B cell (primary cell): ENCODE results near the gene RBM33. TPM values are rescaled to one million over a fixed set of nuclear protein-coding genes. Genes with fewer than 3 reads are reported as not detected.

Experiments used
- ATAC-seq: fragments of 200-7000 bp; cut with Tn5 transposase; one replicate; pipeline ENCODE4 v1.10.0; 2021; ENCODE audit warnings: low read depth, mild to moderate bottlenecking, moderate number of reproducible peaks, moderate library complexity
- CTCF ChIA-PET: fragments of 350-600 bp; sonication (Branson Sonifier 250); formaldehyde crosslinking; loops from one replicate; lab custom pipeline; 2021; ENCODE audit warnings: antibody characterized with exemption, inconsistent platforms; lab: Charles Lee
- POLR2A ChIA-PET: fragments of 350-600 bp; sonication (Branson Sonifier 250); formaldehyde crosslinking; loops from one replicate; lab custom pipeline; 2021; ENCODE audit warnings: antibody characterized with exemption; lab: Charles Lee
- DNase-seq: peaks from one replicate; pipeline ENCODE4 v3.0.0; 2013
- H2AFZ ChIP-seq: 2 replicates; pipeline ENCODE4 v1.6.1; 2012; ENCODE audit warnings: mild to moderate bottlenecking, low read depth, low read length; ENCODE audit not compliant: insufficient read depth, poor library complexity, severe bottlenecking
- H3K27ac ChIP-seq, 2 donors: 1 replicate in 1 of 2; 2 replicates in 1 of 2; pipeline ENCODE4 v1.5.1; 2012 to 2013; ENCODE audit warnings: low read length in 2 of 2, mild to moderate bottlenecking in 2 of 2, moderate library complexity in 1 of 2
- H3K27me3 ChIP-seq, 4 experiments: fragments of 200-600 bp in 1 of 4; sonication (generic) in 1 of 4; replicated peaks in 1 of 4; 1 replicate in 2 of 4; 2 replicates in 2 of 4; pipeline versions ENCODE4 v1.6.1 to v1.7.0; 2013 to 2016; ENCODE audit warnings: low read length in 3 of 4, mild to moderate bottlenecking in 2 of 4, mixed read lengths in 1 of 4, moderate library complexity in 1 of 4; ENCODE audit not compliant: insufficient read depth in 4 of 4, control insufficient read depth in 3 of 4; ENCODE audit errors: control extremely low read depth in 1 of 4
- H3K36me3 ChIP-seq, 2 experiments: replicated peaks in 1 of 2; 1 replicate in 1 of 2; 2 replicates in 1 of 2; pipeline versions ENCODE4 v1.6.1 to v1.7.1; 2013; ENCODE audit warnings: low read length in 1 of 2; ENCODE audit not compliant: insufficient read depth in 2 of 2, control insufficient read depth in 1 of 2; ENCODE audit errors: control extremely low read depth in 1 of 2, extremely low read depth in 1 of 2
- H3K4me1 ChIP-seq, 2 donors: fragments of 200-600 bp in 1 of 2; sonication (generic) in 1 of 2; 1 replicate in 1 of 2; 2 replicates in 1 of 2; pipeline versions ENCODE4 v1.5.1 to v1.6.1; 2013 to 2017; ENCODE audit warnings: low read length in 2 of 2; ENCODE audit not compliant: control insufficient read depth in 2 of 2, insufficient read depth in 2 of 2
- H3K4me2 ChIP-seq: replicated peaks from 2 replicates; pipeline ENCODE3; 2012; ENCODE audit warnings: mild to moderate bottlenecking, low read depth, low read length; ENCODE audit not compliant: poor library complexity, severe bottlenecking
- H3K4me3 ChIP-seq, 5 experiments: fragments of 200-600 bp in 1 of 5; sonication (generic) in 1 of 5; 1 replicate in 3 of 5; 2 replicates in 2 of 5; pipeline versions ENCODE4 v1.5.1 to v1.7.0; 2011 to 2016; ENCODE audit warnings: low read length in 4 of 5, mild to moderate bottlenecking in 4 of 5, low read depth in 2 of 5, control low read depth in 1 of 5, moderate library complexity in 1 of 5; ENCODE audit not compliant: insufficient read depth in 1 of 5; ENCODE audit errors: control extremely low read depth in 1 of 5, extremely low read depth in 1 of 5
- H3K79me2 ChIP-seq: fragments of 200-600 bp; sonication (generic); one replicate; pipeline ENCODE4 v1.6.0; 2016; ENCODE audit warnings: low read length; ENCODE audit not compliant: control insufficient read depth, insufficient read depth
- H3K9ac ChIP-seq: fragments of 200-600 bp; sonication (generic); 2 replicates; pipeline ENCODE4 v1.6.1; 2017; ENCODE audit warnings: mild to moderate bottlenecking, low read length, moderate library complexity
- H3K9me3 ChIP-seq, 3 donors: one replicate each; pipeline versions ENCODE4 v1.6.1 to v1.7.1; 2013; ENCODE audit warnings: low read length in 2 of 3; ENCODE audit not compliant: control insufficient read depth in 2 of 3, insufficient read depth in 1 of 3; ENCODE audit errors: control extremely low read depth in 1 of 3
- H4K20me1 ChIP-seq: 2 replicates; pipeline ENCODE4 v1.6.0; 2012; ENCODE audit warnings: mild to moderate bottlenecking, low read length; ENCODE audit not compliant: insufficient read depth, control insufficient read depth, poor library complexity, severe bottlenecking
- H3K27ac Mint-ChIP-seq: one replicate; pipeline ENCODE4 v1.8.0; 2021; ENCODE audit warnings: mixed read lengths
- H3K27me3 Mint-ChIP-seq: one replicate; pipeline ENCODE4 v1.8.0; 2021; ENCODE audit warnings: mixed read lengths
- H3K4me1 Mint-ChIP-seq: one replicate; pipeline ENCODE4 v1.8.0; 2021; ENCODE audit warnings: mixed read lengths
- H3K4me3 Mint-ChIP-seq: one replicate; pipeline ENCODE4 v1.8.0; 2021; ENCODE audit warnings: mixed read lengths
- H3K9me3 Mint-ChIP-seq: one replicate; pipeline ENCODE4 v1.8.0; 2022; ENCODE audit warnings: mixed read lengths; ENCODE audit not compliant: insufficient read depth
- CTCF ChIP-seq: fragments of 200-600 bp; IDR thresholded peaks from one replicate; pipeline ENCODE4 v1.8.0; 2022; ENCODE audit warnings: antibody characterized with exemption, mild to moderate bottlenecking
- EZH2 ChIP-seq: IDR thresholded peaks from 2 replicates; pipeline ENCODE4 v1.6.1; 2012; ENCODE audit warnings: borderline replicate concordance, low read depth, mild to moderate bottlenecking, moderate library complexity, low read length; ENCODE audit not compliant: insufficient read depth, poor library complexity, severe bottlenecking
- WGBS: methylation state at CpG from one replicate; pipeline ENCODE4 v1.1.5; 2013; ENCODE audit warnings: missing lambda C conversion rate; ENCODE audit not compliant: insufficient coverage; 5-methylcytosine and 5-hydroxymethylcytosine counted together
- intact Hi-C: fragments of 100-400 bp; cut with micrococcal nuclease; formaldehyde crosslinking; loops from one replicate; pipeline ENCODE4 v1.10.0; 2022
- polyA plus RNA-seq: library from polyadenylated mRNA; depleted of rRNA; stranded (reverse); fragments of >200 nt; gene quantifications from 2 replicates; pipeline ENCODE4 v1.2.3, GENCODE V29; 2012
- total RNA-seq, 2 donors: library from RNA; stranded (reverse); fragments of 120-200 nt in 1 of 2; gene quantifications; 1 replicate in 1 of 2; 2 replicates in 1 of 2; pipeline versions ENCODE4 v1.2.3 to v1.2.4, GENCODE V29; 2013 to 2022

The RBM33 gene
- total and polyA plus RNA-seq, 2 donors (not counting 1 experiment from before 2014, with no cell fraction given) = 33.5 to 189 TPM

- TF ChIP-seq EZH2 = no peak
- no peak for TF ChIP-seq CTCF
- Histone ChIP-seq H3K36me3 (peaks cover 3 to 52% of the 10 kb centered on the region in 2 experiments), H3K27me3 (no peaks in the 10 kb centered on the region), H3K9me3 (no peaks in the 10 kb centered on the region), H3K79me2 (peaks cover 71% of the 10 kb centered on the region), H3K9ac (no peak overlapping the region), H3K4me2 (no peak overlapping the region), H2AFZ (no peak overlapping the region), H4K20me1 (peaks cover 42% of the 10 kb centered on the region), H3K27ac (peak overlapping the region in 1 of 2 donors; percentile 24), H3K4me3 (no peak overlapping the region), H3K4me1 (no peaks in the 10 kb centered on the region)
- no peak overlapping the region for H3K4me3 Mint-ChIP-seq
- CTCF ChIA-PET = no interaction called here
- H3K27me3 Mint-ChIP-seq = no peaks in the 10 kb centered on the region
- no peaks in the 10 kb centered on the region for H3K9me3 Mint-ChIP-seq
- H3K27ac Mint-ChIP-seq = no peak overlapping the region
- DNase-seq = no peak
- intact Hi-C loops = no loop called here
- POLR2A ChIA-PET = no interaction called here
- peaks cover 59% of the 10 kb centered on the region for H3K4me1 Mint-ChIP-seq
- WGBS = 65% methylated on average over 10 of the region's 12 CpGs
- ATAC-seq = no peak
Observed at GRCh38 chr7:155685070-155685790, 40.8 kb downstream of the RBM33 start.

- WGBS = no CpG with 5 or more reads among the region's 2 CpGs
- no peaks in the 10 kb centered on the region for H3K9me3 ChIP-seq
- no peak for TF ChIP-seq CTCF
- TF ChIP-seq EZH2 = no peak
- H2AFZ ChIP-seq = no peak overlapping the region
- peaks cover 71% of the 10 kb centered on the region for H3K79me2 ChIP-seq
- peaks cover 3 to 47% of the 10 kb centered on the region in 2 experiments for H3K36me3 ChIP-seq
- POLR2A ChIA-PET = no interaction called here
- no peak overlapping the region for H3K9ac ChIP-seq
- Mint-ChIP-seq H3K27me3 (no peaks in the 10 kb centered on the region), H3K4me1 (peaks cover 60% of the 10 kb centered on the region), H3K27ac (no peak overlapping the region), H3K9me3 (no peaks in the 10 kb centered on the region), H3K4me3 (no peak overlapping the region)
- DNase-seq (no peak), ATAC-seq (no peak)
- peaks cover 41% of the 10 kb centered on the region for H4K20me1 ChIP-seq
- H3K4me2 ChIP-seq = no peak overlapping the region
- H3K4me1 ChIP-seq = no peaks in the 10 kb centered on the region
- H3K27ac ChIP-seq = no peak overlapping the region
- CTCF ChIA-PET = interaction anchor here (0.7 kb wide), 1 partner anchor 203 kb away, joined by 4 read pairs; no protein-coding TSS in a partner anchor
- H3K4me3 ChIP-seq = no peak overlapping the region
- no peaks in the 10 kb centered on the region for H3K27me3 ChIP-seq
- intact Hi-C loops = no loop called here
Observed at GRCh38 chr7:155685791-155686160, 41.3 kb downstream of the RBM33 start.
